GM21717 (cell line): ENCODE data around the gene MFSD11.
"Not testable (repeated sequence)": the region's sequence is repeated elsewhere in the genome, so short reads cannot be mapped to it uniquely, and the experiment has no call there.

Source experiments
- ATAC-seq: cut with Tn5 transposase; IDR thresholded peaks from one replicate; pipeline ENCODE4 v1.9.1; 2021; ENCODE audit warnings: mild to moderate bottlenecking, moderate library complexity; ENCODE audit not compliant: unreplicated experiment

MFSD11 gene

DNA sequence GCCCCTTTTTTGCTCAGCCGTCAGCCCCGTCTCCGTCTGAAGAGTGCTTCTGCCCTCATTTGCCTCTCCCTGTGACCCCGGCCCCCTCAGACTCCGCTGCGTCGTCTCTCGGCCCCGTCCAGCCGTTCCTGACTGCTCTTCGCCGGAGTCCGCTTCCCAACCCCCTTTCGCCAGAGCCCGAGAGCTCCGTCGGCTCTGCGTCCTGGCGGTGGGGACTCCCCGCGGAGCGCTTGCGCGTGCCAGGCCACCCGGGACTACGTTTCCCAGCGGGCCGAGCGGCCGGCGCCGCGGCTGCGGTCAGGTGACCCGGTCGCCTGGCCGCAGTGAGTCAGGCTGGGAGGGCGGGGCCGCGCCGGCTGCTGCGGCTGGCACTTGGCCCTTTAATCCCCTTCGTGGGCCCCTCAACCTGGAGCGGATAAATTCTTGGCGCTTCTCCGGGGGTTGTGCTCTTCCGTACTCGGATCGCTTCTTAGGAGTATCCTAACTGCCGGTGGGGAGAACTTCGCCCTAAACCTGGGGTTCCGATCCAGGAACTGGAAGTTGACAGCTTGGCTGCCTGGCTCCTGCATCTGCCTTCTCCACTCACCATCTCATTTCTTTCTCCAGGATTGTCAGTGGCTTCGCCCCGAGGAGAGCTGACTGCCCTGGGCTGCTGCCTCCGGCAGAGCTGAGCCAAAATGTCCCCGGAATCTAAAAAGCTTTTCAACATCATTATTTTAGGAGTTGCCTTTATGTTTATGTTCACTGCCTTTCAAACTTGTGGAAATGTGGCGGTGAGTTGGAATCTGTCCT lies at the start of gene MFSD11:
Gene MFSD11 (plus strand): TSS at position 444 of the 792 bp plus-strand sequence. CDS start 234 bp downstream, at position 678.
- peak; percentile 50 for ATAC-seq

DNA sequence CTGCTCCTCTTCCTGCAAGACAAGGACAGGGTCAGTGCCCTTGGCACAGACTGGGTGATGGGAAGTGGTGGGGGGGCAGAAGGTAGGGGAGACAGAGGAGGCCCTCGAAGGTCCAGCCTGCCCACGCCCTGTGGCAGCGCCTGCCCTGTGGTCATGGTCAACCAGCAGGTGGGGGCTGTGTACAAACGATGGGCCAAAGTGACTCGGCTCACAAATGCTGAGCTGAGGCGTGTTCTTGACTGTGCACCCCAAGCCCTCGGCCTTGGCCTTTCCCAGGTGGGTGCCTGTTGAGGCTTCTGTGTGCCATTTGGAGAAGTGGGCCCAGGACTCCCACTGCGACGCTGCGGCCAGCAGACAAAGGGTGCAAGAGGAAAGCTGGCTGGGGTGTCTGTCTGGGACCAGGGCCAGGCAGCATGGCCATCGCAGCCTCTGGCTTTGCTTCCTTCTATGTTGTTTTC lies 49.7 kb upstream of the MFSD11 start:
- no peak for ATAC-seq

DNA sequence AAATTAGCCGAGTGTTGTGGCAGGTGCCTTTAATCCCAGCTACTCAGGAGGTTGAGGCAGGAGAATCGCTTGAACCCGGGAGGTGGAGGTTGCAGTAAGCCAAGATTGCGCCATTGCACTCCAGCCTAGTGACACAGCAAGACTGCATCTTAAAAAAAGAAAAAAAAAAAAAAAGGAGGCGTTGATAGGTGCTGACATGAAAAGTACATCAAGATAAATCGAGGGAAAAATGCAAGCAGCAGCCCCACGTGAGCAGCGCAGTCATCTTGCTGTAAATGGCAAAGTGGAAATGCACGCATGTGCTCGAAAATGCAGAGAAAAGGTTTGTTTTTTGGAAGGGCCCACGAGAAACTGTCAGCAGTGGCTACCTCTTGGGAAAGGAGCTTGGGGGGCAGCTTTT lies 48.1 kb upstream of the MFSD11 start:
- ATAC-seq, result no peak

DNA sequence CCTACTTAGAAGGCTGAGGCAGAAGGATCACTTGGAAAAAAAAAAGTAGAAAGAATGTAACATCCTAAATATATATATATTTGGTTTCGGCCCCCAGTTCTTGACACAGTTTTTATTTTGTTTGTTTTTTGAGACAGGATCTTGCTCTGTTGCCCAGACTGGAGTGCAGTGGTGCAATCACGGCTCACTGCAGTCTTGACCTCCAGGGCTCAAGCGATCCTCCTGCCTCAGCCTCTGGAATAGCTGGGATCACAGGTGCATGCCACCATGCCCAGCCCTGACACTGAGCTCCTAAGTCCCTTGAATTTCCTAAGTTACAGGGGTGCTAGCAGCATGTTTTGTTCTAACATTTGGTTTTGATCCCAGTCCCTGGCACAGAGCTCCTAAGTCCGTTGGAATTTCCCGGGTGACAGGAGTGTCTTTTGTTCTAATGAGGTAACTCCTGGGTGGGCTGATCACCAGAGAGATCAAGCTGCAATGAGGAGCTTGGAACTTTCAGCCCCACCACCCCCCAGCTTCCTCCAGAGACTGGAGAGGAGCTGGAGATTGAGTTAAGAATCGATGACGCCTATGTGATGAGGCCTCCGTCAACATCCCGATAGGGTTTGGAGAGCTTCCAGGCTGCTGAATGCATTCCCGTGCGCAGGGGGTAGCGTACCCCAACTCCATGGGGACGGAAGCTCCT lies 47.2 kb upstream of the MFSD11 start:
- no peak for ATAC-seq

DNA sequence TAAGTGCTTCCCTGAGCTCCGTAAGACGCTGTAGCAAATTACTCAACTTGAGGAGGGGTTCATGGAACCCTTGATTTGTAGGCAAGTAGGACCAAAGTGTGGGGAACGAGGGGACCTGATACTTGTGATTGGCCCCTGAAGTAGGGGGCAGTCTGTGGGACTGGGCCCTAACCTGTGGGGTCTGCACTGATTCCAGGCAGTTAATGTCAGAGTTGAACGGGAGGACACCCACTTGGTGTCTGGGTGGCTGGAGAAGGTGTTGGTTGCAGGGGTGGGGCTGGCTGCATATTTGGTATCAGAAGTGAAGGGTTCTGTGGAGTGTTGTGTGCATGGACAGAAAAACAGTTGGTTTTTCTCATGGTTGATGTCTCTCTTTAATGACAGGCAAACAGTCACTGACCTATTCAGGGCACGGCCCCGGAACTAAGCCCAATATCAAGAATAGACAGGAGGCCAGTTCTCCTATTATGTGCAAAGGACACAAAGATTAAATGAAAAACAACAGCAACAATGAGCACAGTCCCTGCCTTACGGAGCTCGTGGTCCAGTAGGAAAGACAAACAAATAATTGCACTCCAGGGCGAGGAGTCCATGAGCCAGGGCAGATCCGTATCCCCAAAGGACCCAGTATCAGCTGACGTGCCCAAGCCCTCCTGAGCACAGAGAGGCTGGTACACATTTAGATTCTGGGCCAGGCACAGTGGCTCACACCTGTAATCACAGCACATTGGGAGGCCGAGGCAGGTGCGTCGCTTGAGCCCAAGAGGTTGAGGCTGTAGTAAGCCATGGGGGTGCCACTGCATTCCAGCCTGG lies 46.3 kb upstream of the MFSD11 start:
- no peak for ATAC-seq

DNA sequence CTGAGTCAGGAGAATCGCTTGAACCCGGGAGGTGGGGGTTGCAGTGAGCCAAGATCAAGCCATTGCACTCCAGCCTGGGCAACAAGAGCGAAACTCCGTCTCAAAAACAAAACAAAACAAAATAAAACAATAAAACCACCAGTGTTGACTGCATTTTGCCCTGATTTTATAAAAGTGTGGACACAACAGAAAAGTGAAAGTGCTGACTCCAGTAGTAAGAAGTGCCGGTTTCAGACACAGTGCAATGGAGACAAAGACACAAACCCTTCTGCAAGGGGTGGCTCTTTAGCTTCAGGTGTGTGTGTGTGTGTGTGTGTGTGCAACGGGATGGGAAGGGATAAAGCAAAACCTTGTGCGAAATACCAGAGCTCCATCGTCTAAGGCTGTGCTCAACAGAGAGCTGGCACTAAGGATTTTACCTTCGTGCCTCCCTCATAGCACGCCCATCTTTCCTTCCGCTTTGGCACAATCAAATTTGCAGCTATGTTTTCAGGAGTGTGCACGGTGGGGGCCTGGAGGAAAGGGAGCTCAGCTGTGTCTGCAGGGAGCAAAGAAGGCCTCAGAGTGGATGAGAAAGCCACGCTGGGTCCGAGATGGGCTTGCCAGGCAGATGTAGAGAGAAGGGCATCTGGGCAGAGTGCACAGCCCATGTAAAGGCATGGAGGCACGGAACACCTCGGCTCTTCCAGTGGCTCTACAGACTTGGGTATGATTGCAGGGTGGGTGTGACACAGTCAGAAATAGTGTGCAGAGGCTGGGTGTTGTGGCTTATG lies 42.7 kb upstream of the MFSD11 start:
- no peak for ATAC-seq

DNA sequence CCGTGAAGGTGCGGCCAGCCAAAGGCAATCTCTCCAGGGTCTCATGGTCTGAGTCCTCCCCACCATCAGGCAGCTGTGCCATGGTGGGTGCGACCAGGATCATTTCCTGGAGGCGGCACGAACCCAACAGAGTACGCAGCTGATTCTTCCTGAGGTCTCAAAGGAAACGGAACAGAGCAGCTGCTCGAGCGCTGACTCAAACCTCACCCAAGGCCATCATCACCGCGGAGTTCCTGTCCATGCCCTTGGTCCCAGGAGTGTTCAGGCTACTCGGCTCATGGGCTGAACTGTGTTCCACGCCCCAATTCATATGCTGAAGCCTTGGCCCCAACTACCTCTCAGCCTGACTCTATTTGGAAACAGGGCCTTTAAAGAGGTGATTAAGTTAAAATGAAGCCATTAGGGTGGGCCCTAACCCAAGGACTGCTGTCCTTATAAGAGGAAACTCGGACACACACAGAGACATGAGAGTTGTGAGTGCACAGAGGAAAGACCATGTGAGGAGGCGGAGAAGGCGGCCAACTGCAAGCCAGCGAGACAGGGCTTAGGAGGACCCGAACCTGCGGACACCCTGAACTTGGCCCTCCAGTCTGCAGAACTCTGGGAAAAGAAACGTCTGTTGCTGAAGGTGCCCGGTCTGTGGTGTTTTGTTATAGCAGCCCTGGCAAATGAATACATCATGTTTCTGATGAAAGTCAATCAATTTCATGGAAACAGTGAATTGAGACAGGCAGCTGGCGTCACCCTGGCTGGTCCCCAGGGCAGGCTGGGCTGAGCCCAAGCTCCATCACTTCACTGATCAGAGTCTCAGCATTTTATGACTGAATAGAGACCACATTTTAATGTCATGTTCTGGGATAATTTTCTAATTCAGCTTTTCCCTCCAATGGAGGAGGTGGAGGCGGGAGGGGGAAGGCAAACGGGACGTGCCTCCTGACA lies 40.9 kb upstream of the MFSD11 start:
- ATAC-seq, result no peak

DNA sequence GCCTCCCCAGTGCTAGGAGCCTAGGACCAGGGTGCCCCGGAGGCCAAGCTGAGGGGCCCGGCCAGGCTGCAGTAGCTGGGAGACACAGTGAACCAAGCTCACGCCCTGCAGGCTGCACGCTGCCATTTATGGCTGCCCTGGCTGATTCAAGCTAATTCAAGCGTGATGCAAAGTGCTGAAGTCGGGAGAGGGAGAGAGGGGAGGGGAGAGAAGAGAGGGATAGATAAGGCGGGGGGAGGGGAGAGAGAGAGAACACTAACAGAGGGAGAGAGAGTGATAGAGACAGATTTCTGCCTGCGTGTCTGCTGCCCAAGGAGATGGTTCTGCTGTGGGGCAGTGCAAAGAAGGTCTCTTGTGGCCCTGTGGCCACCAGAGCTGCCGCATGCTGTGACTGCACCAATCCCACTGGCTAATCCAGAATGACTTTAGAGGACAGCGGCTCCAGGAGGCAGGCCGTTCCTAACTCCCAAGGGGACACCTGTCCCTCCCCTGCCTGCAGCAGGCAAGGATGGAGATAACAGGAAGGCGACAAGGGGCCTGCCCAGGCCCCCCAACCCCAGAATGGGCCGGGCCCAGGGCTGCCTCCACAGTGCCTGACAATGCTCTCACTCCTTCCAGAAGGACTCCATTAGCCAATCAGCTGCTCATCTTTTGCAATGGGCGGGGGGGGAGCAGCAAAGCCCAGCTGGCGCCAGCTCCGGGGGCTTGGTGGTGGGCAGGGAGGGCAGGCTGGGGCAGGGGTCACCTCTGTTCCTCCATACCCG lies 40.0 kb upstream of the MFSD11 start:
- ATAC-seq, result no peak

DNA sequence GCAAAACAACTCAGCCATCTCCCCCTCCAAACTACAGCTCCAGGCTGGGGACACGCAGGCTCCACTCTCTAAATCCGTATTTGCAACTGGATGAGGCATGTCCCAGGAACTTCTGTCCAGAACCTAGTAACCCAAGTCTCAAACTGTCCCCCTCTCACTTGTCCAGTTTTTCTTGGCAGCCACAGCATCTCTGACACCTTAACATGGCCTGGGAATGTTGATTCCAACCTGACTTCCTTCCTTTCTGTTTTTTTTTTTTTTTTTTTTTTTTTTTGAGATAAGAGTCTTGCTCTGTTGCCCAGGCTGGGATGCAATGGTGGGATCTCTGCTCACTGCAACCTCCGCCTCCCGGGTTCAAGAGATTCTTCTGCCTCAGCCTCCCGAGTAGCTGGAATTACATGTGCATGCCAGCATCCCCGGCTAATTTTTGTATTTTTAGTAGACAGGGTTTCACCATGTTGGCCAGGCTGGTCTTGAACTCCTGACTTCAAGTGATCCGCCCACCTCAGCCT lies 39.4 kb upstream of the MFSD11 start:
- not testable (repeated sequence) for ATAC-seq

DNA sequence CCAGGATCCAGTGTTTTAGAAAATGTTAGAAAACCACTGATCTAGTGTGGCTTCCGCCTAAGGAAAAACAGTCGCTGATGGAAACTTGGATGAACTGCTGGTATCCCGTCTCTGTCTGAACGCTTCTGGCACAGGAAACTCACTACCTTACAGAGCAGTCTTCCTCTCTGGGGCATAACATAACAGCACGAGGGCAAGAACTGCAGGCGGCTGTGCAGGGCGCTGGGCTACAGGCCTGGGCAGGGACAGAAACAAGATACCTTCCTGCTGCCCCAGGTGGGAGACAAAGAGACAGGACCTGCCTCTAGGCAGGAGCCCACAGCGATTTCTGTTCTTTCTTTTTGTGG lies 37.7 kb upstream of the MFSD11 start:
- ATAC-seq, result no peak

DNA sequence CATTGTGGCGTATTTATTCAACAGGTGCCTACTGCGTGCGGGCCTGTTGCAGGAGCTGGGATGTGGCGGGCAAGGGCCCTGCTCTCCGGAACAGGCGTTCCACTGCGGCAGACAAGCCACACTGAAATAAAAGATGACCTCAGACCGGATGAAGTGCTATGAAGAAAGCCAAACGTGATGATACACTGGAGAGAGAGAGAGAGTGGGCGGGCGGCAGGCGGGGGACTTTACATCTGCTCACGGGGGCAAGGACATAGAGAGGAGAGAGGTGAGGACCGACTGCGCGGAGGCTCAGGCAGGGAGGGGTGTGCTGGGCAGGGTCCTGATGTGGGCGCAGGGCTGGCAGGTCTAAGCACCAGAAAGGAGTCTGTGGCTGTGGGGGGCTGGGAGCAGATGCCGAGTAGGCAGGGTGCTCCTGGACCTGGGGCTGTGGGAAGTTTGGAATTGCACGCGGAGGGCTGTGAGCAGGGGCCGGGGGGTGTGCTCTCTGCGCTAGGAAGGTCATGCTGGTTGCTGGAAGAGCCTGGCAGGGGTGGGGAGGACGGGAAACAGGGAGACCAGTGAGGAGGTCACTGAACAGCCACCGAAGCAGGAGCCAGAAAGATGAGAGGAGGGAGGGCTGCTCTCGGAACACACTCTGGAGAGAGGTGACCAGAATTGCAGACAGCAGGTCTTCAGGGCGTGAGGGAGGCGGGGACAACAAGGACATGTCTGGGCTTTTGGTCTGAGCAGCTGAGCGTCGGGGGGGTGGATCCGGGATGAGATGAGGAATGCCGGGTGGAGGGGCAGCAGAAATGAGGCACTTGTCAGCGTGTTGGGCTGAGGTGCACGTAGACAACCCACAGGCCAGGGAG lies 37.1 kb upstream of the MFSD11 start:
- no peak for ATAC-seq

DNA sequence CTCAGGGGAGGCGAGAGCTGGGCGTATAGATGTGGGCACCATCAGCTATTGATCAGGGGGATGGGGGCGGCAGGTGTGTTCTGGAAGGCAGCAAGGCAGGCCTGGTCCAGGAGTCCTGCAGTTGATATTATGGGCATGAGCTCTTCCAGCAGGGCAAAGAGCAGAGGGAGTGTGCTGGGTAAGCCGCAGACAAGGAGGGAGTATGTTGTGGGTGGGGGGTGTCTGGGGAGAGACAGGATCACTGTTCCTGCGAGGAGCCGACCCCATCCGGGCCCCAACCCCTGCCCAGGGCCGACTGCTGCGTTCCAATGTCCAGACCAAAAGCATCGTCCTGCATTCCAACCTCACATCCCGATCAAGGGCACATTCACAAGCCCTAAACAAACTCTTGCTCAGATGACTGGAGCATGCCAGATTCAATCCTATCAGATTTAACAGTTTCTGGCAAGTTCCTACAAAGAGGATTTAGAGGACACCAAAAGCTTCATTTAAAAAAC lies 36.4 kb upstream of the MFSD11 start:
- no peak for ATAC-seq

DNA sequence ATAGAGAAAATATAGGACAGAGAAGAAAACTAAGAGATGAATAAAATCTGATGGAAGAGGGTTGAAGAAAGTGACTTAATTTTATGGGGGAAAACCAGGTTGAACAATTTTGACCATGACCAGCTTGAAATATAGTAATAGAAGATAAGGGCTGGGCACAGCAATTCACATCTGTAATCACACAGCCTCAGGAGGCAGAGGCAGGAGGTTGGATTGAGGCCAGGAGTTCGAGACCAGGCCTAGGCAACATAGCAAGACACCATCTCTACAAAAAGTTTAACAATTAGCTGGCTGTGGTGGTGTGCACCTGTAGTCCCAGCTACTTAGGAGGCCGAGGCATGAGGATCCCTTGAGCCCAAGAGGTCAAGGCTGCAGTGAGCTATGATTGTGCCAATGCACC lies 35.8 kb upstream of the MFSD11 start:
- ATAC-seq, result no peak

DNA sequence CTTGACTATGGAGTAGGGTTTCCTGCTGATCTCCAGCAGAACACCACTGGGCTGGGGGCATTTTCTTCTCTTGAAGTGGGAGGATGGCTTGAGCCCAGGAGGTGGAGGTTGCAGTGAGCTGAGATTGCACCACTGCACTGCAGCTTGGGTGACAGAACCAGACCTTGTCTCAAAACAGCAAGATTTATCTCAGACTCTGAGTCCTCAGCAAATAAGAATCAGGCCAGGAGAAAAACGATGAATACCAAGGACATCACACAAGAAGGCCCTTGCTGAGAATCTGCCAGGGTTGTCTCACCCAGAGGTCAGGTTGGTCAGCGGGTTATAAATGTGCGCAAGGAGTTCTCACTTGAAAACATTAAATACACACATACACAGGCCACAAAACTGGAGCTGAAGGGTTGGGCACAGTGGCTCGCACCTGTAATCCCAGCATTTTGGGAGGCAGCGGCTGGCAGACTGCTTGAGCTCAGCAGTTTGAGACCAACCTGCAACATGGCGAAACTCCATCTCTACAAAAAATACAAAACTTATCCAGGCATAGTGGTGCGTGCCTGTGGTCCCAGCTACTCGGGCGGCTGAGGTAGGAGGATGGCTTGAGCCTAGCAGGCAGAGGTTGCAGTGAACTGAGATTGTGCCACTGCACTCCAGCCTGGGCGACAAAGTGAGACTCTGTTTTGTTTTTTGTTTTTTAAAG lies 34.8 kb upstream of the MFSD11 start:
- ATAC-seq, result no peak

DNA sequence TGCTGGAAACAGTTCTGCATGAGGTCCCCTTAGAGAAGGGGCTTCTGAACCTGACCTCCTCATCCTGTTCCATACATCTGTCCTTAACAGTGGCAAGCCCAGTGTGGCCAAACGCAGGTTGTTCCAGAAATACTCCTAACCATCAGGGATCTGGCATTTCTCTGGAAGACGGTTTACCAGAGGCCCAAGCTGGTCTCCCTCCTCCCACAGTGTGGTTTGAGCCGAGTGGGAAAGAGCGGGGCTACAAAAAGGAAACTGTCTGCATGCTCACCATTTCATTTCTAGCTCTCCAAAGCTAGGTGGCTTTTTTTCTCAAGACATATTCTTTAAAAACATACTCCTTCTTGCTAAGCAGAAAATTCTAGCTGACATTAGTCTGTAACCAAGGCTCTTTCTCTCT lies 33.1 kb upstream of the MFSD11 start:
- ATAC-seq, result no peak

DNA sequence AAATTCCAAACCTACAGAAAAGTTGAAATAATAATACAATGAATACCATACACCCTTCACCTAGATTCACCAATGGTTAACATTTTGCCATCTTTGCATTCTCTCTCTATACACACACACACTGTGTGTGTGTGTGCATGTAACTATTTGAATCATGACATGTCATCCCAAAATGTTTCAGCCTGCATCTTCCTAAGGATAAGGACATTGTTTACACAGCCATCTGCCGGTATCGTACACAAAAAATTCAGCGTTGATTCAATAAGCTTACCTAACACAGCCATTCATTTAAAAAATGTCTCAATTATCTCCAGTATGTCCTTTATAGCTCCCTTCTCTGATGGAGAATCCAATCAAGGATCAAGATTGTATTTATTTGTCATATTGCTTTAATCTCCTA lies 31.1 kb upstream of the MFSD11 start:
- ATAC-seq, result no peak
